SK-N-SH treated with all-trans-retinoic acid at 6 μM for 48 hours (cell line): ENCODE data around the gene GRIA1.

Source experiments
- ARNTL ChIP-seq: fragments of 450-650 bp; formaldehyde crosslinking; IDR thresholded peaks from 2 replicates; pipeline ENCODE4 v1.5.0; 2020; ENCODE audit warnings: low read depth, mild to moderate bottlenecking, moderate library complexity, borderline replicate concordance
- CSDC2 ChIP-seq: fragments of 250-450 bp; sonication (Bioruptor Pico); IDR thresholded peaks from 2 replicates; pipeline ENCODE4 v1.5.0; 2020; ENCODE audit warnings: mild to moderate bottlenecking, moderate library complexity
- PATZ1 ChIP-seq: fragments of 250-450 bp; sonication (Bioruptor Pico); IDR thresholded peaks from 2 replicates; pipeline ENCODE4 v1.8.0; 2020; ENCODE audit warnings: mild to moderate bottlenecking, moderate library complexity, borderline replicate concordance
- PPARA ChIP-seq: fragments of 250-450 bp; sonication (Bioruptor Pico); IDR thresholded peaks from 2 replicates; pipeline ENCODE4 v1.5.0; 2020; ENCODE audit warnings: mild to moderate bottlenecking, borderline replicate concordance
- TCF4 ChIP-seq: fragments of 250-450 bp; sonication (Bioruptor Pico); IDR thresholded peaks from 2 replicates; pipeline ENCODE4 v1.8.0; 2021; ENCODE audit warnings: mild to moderate bottlenecking, moderate library complexity, borderline replicate concordance
- ZFP3 ChIP-seq: fragments of 250-450 bp; sonication (Bioruptor Pico); IDR thresholded peaks from 2 replicates; pipeline ENCODE4 v1.5.0; 2020; ENCODE audit warnings: mild to moderate bottlenecking, moderate library complexity
- ZNF8 ChIP-seq: fragments of 450-650 bp; formaldehyde crosslinking; IDR thresholded peaks from 2 replicates; pipeline ENCODE4 v1.5.0; 2020; ENCODE audit warnings: mild to moderate bottlenecking, moderate library complexity

- no peak for TF ChIP-seq CSDC2 (CRISPR knock-in tag)
- TF ChIP-seq ARNTL (CRISPR knock-in tag), result no peak
- TF ChIP-seq ZFP3 (CRISPR knock-in tag), result no peak
- TF ChIP-seq PPARA (CRISPR knock-in tag), result no peak
- TF ChIP-seq ZNF8 (CRISPR knock-in tag), result no peak
- no peak for TF ChIP-seq PATZ1
- TF ChIP-seq TCF4 (CRISPR knock-in tag), result no peak
These were observed 213.6 kb downstream of the GRIA1 start for GRCh38 chr5:153704110-153704509.
